Epithelial cell of esophagus (primary cell): ENCODE data around the gene HACD2.

Experiments
- DNase-seq: peaks from one replicate; pipeline ENCODE4 v3.0.0; 2010; ENCODE audit warnings: low read depth
- H3K4me3 ChIP-seq: 2 replicates; pipeline ENCODE4 v1.5.1; 2011; ENCODE audit warnings: mild to moderate bottlenecking, low read length, control low read depth
- CTCF ChIP-seq: IDR thresholded peaks from 2 replicates; pipeline ENCODE4 v1.5.1; 2011; ENCODE audit warnings: low read depth, mild to moderate bottlenecking, low read length, control low read depth, inconsistent platforms; ENCODE audit not compliant: insufficient read depth; ENCODE audit errors: missing control alignments

Gene HACD2

GRCh38 chr3:123586968-123587367, 2.1 kb upstream of the HACD2 start:
- no peak for TF ChIP-seq CTCF
- DNase-seq = peak; percentile 84
- H3K4me3 ChIP-seq = peak overlapping the region; percentile 96

GRCh38 chr3:123586131-123586530, 1.3 kb upstream of the HACD2 start:
- H3K4me3 ChIP-seq = peak overlapping the region; percentile 96
- DNase-seq = peak; percentile 82
- peak; percentile 2 for TF ChIP-seq CTCF

- DNase-seq = peak; percentile 33
- peak overlapping the region; percentile 96 for H3K4me3 ChIP-seq
- TF ChIP-seq CTCF = no peak
These were observed 417 bp downstream of the HACD2 start for GRCh38 chr3:123584284-123584987.

- H3K4me3 ChIP-seq = peak overlapping the region; percentile 96
- DNase-seq = peak; percentile 35
- TF ChIP-seq CTCF = no peak
These were observed 1.3 kb downstream of the HACD2 start for GRCh38 chr3:123583561-123583960.

- no peak overlapping the region for H3K4me3 ChIP-seq
- DNase-seq = peak; percentile 81
- no peak for TF ChIP-seq CTCF
These were observed 2.5 kb downstream of the HACD2 start for GRCh38 chr3:123582315-123582714.

GRCh38 chr3:123576122-123576521, 8.7 kb downstream of the HACD2 start:
- H3K4me3 ChIP-seq = no peak overlapping the region
- no peak for DNase-seq
- TF ChIP-seq CTCF = no peak

- no peak for DNase-seq
- no peak for TF ChIP-seq CTCF
- H3K4me3 ChIP-seq = no peak overlapping the region
These were observed 12.9 kb downstream of the HACD2 start for GRCh38 chr3:123571973-123572365.
